GM18505 (cell line): ENCODE results near the gene CXCR3.
A peak's percentile ranks its signal among the peaks of the same experiment; 100 is the strongest.
"Not testable (repeated sequence)": the region's sequence is repeated elsewhere in the genome, so short reads cannot be mapped to it uniquely, and the experiment has no call there.

Experiments used
- ATAC-seq: cut with Tn5 transposase; IDR thresholded peaks from one replicate; pipeline ENCODE4 v1.9.1; 2021; ENCODE audit not compliant: unreplicated experiment
- POLR2A ChIP-seq: IDR thresholded peaks from 4 replicates; pipeline ENCODE4 v1.6.1; 2011; ENCODE audit warnings: borderline replicate concordance; ENCODE audit not compliant: insufficient read depth, insufficient read length; ENCODE audit errors: extremely low read depth

CXCR3 gene

DNA sequence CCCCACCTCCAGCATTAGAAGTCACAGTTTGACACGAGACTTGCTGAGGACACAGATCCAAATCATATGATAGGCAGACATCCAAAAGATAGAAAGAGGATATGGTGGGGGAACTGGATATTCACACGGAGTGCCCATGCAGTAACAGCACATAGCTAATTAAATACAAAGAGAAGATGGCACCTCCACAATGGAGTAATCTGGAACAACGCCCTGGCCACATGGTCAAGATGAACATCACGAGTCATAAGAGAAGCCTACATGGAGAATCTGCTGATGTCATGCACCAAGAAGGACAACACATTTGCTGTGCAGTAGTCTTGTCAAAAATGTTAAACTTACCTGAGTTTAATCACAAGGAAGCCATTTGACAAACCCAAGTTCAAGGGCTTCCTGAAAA lies 39.0 kb upstream of the CXCR3 start:
- no peak for TF ChIP-seq POLR2A
- no peak for ATAC-seq

DNA sequence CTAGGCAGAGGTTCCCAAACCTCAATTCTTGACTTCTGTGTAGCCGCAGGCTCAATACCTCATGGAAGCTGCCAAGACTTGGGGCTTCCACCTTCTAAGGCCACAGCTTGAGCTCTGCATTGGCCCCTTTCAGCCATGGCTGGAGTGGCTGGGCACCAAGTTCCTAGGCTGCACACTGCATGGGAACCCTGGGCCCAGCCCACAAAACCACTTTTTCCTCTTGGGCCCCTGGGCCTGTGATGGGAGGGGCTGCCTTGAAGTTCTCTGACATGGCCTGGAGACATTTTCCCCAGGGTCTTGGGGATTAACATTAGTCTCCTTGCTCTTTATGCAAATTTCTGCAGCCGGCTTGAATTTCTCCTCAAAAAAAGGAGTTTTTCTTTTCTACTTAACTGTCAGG lies 35.0 kb upstream of the CXCR3 start:
- TF ChIP-seq POLR2A: no peak
- no peak for ATAC-seq

DNA sequence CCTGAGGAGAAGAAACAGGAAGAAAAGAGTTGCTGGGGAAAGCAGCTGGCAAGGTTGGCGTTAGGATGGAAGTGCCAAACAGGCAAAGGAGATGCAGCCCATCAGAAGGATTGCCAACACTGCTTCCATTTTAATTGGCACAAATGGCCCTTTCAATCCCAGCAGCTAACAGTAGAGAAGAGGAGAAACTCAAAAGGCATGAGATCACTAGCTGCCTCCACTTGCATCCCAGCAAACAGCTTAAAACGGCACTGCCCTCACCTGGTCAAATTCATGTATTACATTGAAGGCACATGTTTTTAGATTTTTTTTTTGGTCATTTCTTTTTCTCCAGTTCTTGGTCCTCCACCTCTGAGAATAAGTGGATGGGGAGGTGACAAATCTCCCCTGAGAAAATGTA lies 34.1 kb upstream of the CXCR3 start:
- ATAC-seq: no peak
- no peak for TF ChIP-seq POLR2A

DNA sequence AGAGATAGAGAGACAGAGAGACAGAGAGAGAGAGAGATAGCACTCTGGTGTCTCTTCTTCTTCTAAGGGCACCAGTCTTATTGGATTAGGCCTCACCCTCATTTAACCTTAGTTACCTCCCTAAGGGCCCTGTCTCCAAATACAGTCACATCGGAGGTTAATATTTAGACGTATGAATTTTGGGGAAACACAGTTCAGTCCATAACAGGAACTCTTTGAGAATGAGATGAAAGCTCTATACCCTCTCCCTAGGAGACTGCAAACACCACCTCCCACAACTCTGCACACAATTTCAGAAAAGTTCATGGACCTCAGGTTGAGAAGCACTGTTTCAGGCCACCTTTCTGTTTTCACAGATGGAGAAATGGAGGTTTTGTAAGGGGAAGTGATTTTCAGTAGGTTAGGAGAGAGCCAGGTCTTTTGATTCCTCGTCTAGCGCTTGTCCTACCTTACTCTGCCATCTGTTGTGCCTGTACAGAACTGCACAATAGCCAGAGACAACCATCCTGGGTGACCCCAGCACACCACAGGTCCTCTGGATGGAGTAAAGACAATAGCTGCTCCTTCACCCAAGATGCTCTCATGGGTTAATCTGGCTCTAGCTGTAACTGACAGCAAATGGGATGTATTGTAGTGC lies 32.1 kb upstream of the CXCR3 start:
- TF ChIP-seq POLR2A: no peak
- ATAC-seq: no peak

DNA sequence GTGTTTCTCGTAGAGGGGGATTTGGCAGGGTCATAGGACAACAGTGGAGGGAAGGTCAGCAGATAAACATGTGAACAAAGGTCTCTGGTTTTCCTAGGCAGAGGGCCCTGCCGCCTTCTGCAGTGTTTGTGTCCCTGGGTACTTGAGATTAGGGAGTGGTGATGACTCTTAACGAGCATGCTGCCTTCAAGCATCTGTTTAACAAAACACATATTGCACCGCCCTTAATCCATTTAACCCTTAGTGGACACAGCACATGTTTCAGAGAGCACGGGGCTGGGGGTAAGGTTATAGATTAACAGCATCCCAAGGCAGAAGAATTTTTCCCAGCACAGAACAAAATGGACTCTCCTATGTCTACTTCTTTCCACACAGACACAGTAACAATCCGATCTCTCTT lies 26.1 kb upstream of the CXCR3 start:
- not testable (repeated sequence) for ATAC-seq

DNA sequence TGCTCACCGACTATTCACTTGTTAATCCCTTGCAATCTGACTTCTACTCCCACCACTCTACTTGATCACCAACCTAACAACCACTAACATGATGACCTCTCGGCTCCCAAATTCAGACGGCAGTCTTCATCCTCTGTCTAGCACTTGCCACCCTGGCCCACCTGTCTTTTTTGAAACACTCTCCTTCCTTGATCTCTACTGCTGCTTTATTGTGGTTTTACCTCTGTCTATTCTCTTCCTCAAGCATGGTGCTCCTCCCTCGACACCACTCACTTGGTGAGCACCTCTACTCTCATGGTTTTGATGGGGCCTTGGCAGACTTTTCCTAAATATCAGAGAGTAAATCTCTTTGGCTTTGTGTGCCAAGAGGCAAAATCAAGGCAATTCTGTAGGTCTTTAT lies 21.7 kb upstream of the CXCR3 start:
- TF ChIP-seq POLR2A: no peak
- ATAC-seq: no peak

DNA sequence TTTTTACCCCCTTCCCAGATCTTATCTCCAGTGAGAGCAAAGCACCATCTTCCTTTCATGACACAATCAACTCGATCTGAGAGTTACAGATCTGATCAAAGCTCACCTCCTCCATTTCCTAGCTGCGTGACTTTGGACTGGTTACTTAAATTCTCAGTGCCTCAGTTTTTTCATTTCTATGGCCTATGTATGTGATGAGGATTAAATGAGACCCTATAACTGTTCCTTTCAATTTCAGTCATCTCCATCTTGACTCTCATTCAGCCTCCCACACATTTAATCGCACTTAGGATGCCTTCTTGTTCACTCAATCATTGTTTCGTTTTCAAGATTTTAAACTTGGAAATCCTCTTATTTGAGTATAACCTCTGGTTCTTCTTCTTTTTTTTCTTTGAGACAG lies 20.1 kb upstream of the CXCR3 start:
- no peak for ATAC-seq

DNA sequence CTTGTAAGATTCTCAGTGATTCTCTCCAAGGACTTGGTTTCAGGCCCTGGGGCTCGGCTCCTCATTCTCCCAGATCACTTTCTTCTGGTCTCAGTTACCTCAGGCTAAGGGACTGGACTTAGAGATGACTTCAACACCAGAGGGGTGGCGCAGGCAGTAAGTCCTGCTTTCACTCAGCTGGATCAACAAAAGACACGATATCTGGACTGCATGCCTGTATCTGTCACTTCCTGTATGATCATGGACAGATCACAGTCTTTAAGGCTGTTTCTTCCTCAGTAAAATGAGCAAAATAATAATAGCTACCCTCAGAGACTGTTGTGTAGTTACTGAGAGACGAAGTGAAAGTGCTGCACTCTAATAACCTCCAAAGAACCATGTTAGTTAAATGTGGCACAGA lies 19.5 kb upstream of the CXCR3 start:
- no peak for TF ChIP-seq POLR2A
- ATAC-seq: no peak

More for the DNA sequence above, 20.1 kb upstream of the CXCR3 start:
- TF ChIP-seq POLR2A: no peak

DNA sequence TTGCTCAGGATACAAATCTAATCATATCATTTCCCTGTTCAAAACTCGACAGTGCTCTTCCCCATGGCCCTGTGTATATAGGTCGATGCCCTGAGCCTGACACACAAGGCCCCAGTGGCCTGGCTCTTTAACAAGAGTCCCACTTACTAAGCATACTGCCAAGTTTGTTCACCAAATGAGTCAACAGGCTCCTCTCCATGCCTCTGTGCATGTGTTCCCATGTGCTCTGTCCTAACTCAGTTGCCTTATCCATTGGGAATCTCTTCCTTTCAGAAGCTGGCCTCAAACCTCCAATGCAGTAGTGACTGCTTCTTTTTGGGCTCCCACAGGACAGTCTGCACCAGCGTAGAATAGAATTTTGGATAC lies 18.9 kb upstream of the CXCR3 start:
- ATAC-seq: peak; percentile 29

DNA sequence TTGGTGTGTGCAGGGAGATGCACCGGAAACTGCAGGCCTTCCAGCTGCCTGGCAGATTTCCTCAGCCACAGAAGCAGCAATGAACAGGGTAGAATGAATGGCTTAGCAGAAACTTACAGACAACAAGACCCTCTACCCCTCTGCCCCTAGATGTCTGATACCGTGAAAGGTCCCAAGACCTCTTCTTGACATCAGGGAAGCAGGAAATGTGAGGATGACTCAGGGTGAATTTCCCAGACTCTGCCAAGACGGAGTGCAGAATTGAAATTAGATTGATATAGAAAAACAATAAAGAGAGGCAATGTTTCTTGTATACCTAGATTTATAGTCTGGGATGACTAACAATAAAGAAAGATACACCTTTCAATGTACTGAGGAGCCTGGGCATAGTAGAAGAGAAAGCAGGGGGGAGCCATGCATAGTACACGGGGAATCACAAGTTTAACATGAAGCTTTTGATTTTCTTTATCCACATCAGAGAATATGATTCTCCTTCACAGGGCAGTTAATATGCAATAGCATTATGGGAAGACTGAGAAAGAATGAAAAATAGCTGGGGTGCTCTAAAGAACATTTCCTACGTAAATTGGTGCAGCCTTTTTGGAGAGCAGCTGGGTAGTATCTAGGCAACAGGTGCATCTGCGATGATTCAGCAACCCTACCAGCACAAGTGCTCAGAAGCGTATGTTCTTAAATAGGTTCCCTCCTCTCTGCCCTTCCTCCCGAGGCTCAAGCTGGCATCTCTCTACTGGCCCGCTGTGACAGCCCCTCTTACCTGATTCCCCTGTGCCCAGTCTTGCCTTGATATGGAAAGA lies 18.3 kb upstream of the CXCR3 start:
- TF ChIP-seq POLR2A: no peak
- ATAC-seq: peak; percentile 43

More for the DNA sequence above, 18.9 kb upstream of the CXCR3 start:
- TF ChIP-seq POLR2A: no peak

DNA sequence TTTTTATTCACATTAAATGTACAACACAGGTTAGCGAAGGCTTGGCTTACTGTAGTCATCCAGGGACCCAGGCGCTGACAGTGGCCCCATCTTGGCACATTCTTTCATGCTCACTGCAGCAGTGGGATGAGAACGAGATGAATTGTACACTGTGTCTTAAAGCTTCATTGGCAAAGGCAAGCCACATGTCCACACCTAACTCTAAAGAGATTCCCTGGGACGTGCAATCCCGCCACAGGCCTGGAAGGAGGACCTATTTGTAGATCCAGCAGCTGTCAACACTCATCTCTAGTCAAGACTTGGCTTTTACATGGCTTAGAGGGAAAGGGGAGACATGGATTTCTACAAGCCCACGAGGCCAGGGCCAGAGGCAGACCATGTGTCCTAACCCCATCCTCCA lies 16.1 kb upstream of the CXCR3 start:
- TF ChIP-seq POLR2A: no peak
- ATAC-seq: no peak

DNA sequence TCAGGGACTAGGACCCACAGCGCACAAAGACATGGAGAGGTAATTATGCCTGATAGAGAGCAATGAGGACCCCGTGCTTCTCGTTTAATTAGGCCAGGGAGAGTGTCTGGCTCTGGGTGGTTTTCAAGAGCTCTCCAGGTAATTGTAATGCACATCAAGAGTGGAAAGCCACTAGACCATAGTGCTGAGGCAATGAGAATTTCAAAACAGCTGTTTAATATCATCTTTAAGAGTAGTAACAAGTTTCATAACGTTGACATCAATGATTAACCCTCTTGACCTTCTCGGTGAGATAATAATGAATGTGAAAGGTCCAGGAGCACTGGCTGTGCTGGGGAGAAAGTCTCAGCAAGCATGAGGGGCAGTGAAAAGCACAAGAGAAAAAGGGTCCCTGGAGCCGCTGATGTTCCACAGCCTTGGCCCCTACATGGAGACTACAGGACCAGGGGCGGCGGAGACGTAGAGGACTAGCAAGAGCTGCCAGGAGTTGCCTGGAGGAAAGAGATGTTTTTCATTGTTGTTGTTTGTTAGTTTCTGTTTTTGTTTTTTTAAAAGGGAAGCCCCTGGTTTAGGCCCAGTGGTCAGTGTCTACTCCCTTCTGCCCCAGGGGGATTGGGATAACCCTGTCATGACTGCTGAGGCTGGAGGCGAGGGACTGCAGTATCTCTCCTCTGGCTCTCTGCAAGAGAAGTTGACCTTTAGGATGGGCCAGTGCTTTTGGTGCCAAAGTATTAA lies 14.8 kb upstream of the CXCR3 start:
- ATAC-seq: no peak
- TF ChIP-seq POLR2A: no peak

DNA sequence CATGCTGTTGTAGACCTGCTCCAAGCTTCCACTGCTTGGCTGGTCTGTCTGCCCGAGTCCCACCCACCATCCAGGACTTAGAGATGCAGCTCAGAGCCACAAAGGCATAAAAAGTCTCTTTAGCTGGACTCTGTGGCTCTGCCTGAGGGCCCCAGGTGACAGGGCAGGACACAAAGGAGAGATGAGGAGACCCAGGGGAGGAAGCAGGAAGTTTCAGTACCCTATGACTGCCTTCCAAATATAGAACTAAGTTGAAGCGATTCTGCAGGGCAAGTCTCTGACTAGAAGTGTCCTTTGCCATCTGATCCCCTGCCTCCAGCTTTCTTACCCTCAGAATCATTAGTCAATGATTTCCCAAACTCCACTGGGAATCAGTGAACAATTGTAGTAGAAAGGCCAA lies 11.2 kb upstream of the CXCR3 start:
- ATAC-seq: peak; percentile 67
- no peak for TF ChIP-seq POLR2A
